Measurements from ENCODE around the gene MGMT.

- TF ChIP-seq XRCC4 (IDR thresholded peaks at IDR 0.05; ENCODE audit: extremely low read depth, insufficient read depth, insufficient read length) (no peak), ATF1 (CRISPR knock-in tag; IDR thresholded peaks at IDR 0.05) (no peak), ATF1 (tag; IDR thresholded peaks at IDR 0.05) (no peak), EZH2 (IDR thresholded peaks at IDR 0.05; ENCODE audit: borderline replicate concordance, low read depth, low read length) (no peak), ATF2 (CRISPR knock-in tag; IDR thresholded peaks at IDR 0.05) (no peak), POLR2A (conservative IDR thresholded peaks at IDR 0.05) (no peak)
These were observed 325.8 kb downstream of the MGMT start for GRCh38 chr10:129792864-129793263.

All from K562 (cell line).